ENCODE measurements around the gene WDR59. TPM values are rescaled to one million over a fixed set of nuclear protein-coding genes. Genes with fewer than 3 reads are reported as not detected.
A peak's percentile ranks its signal among the peaks of the same experiment; 100 is the strongest.
"Not testable (repeated sequence)": the region's sequence is repeated elsewhere in the genome, so short reads cannot be mapped to it uniquely, and the experiment has no call there.

WDR59 gene
- total RNA-seq, 2 donors from 2014 or later: 90.2 to 112 TPM

GRCh38 chr16:75002474-75002873, 17.6 kb upstream of the WDR59 start:
- Mint-ChIP-seq H3K27ac (peak overlapping the region; percentile 47), H3K36me3 (ENCODE audit: low read depth) (peaks cover 2% of the 10 kb centered on the region), H3K27me3 (no peaks in the 10 kb centered on the region), H3K4me3 (no peak overlapping the region), H3K4me1 (peaks cover 33% of the 10 kb centered on the region)
- H3K9me3 ChIP-seq (ENCODE audit: control insufficient read depth, low read length, poor library complexity, severe bottlenecking): no peaks in the 10 kb centered on the region
- no peak for ATAC-seq
- no peak for DNase-seq

- H3K36me3 Mint-ChIP-seq (ENCODE audit: low read depth): peaks cover 2% of the 10 kb centered on the region
- ATAC-seq (peak; percentile 10), DNase-seq (no peak)
- no peaks in the 10 kb centered on the region for H3K9me3 ChIP-seq (ENCODE audit: control insufficient read depth, low read length, poor library complexity, severe bottlenecking)
- H3K27me3 Mint-ChIP-seq: no peaks in the 10 kb centered on the region
- H3K4me1 Mint-ChIP-seq: peaks cover 33% of the 10 kb centered on the region
- H3K4me3 Mint-ChIP-seq: peak overlapping the region; percentile 93
- H3K27ac Mint-ChIP-seq: peak overlapping the region; percentile 91
Observed at GRCh38 chr16:75000481-75001081, 15.7 kb upstream of the WDR59 start.

- DNase-seq (peak; percentile 45 to 59 (median 45)), ATAC-seq (peak; percentile 76)
- H3K4me1 Mint-ChIP-seq: peaks cover 33% of the 10 kb centered on the region
- H3K27me3 Mint-ChIP-seq: no peaks in the 10 kb centered on the region
- no peaks in the 10 kb centered on the region for H3K9me3 ChIP-seq (ENCODE audit: control insufficient read depth, low read length, poor library complexity, severe bottlenecking)
- peak overlapping the region; percentile 93 for H3K4me3 Mint-ChIP-seq
- peaks cover 2% of the 10 kb centered on the region for H3K36me3 Mint-ChIP-seq (ENCODE audit: low read depth)
- peak overlapping the region; percentile 91 for H3K27ac Mint-ChIP-seq
Observed at GRCh38 chr16:74999609-75000480, 14.9 kb upstream of the WDR59 start.

GRCh38 chr16:74999219-74999608, 14.3 kb upstream of the WDR59 start:
- no peaks in the 10 kb centered on the region for H3K9me3 ChIP-seq (ENCODE audit: control insufficient read depth, low read length, poor library complexity, severe bottlenecking)
- Mint-ChIP-seq H3K27me3 (no peaks in the 10 kb centered on the region), H3K36me3 (ENCODE audit: low read depth) (peaks cover 2% of the 10 kb centered on the region), H3K27ac (peak overlapping the region; percentile 91), H3K4me3 (peak overlapping the region; percentile 93), H3K4me1 (peaks cover 33% of the 10 kb centered on the region)
- ATAC-seq (peak; percentile 45), DNase-seq (peak; percentile 20 to 47 (median 38))

DNA sequence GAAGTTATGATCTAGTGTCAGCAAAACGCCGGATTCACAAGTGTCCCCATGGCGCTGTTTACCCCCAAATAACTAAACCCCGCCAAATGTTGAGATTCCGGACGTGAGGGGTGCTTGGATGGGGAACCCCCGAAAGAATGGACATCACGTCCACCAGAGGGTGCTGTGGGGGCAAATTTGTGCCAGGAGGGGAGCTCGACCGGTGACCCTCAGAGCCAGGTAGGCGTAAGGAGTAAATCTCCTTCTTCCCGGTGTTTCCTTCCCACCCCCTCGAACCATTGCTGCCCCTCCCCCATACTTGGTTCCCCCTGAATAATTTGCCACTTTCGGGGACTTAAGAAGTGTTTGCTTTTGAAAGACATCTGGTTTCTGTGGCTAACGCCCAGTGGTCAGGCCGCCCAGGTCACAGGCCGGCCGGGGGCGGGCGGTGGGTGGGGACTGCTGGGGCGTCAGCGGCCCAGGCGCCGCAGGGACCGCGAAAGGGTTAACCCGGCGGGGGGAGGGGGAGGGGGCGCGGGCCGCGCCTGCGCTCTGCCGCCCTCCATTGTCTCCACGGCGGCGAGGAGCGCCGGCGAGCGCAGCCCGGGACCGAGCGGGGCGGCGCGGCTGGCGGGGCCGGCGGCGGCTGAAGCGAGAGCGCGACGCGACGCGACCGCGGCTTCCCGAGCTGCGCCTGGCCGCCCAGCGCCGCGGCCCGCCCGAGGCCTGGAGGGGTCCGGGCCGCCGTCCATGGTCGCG, 13.7 kb upstream of the WDR59 start, which contains the start of gene ZNRF1:
Gene ZNRF1 (plus strand): TSS at position 544 of the 738 bp plus-strand sequence. CDS start 648 bp downstream, outside the sequence.
- H3K36me3 Mint-ChIP-seq (ENCODE audit: low read depth): peaks cover 2% of the 10 kb centered on the region
- no peaks in the 10 kb centered on the region for H3K27me3 Mint-ChIP-seq
- peak; percentile 72 to 76 (median 75) for DNase-seq
- H3K9me3 ChIP-seq (ENCODE audit: control insufficient read depth, low read length, poor library complexity, severe bottlenecking): no peaks in the 10 kb centered on the region
- peaks cover 35% of the 10 kb centered on the region for H3K4me1 Mint-ChIP-seq
- ATAC-seq: peak; percentile 81
- H3K4me3 Mint-ChIP-seq: peak within 1 kb of the TSS; percentile 93
- peak within 1 kb of the TSS; percentile 91 for H3K27ac Mint-ChIP-seq

DNA sequence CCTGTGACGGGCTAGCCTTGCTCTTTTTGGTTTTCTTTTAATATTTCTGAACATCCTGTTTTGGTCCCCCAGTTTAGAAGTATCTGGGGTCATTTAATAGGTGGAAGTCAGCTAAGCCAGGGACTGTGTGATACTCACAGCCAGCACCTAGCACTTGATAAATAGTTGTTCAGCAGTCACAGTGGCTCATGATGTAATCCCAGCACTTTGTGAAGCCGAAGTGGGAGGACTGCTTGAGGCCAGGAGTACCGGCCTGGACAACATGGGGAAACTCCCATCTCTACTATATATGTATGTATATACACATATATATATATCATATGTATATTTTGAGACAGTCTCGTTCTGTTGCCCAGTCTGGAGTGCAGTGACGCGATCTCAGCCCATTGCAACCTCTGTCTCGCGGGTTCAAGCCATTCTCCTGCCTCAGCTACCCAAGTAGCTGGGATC, 12.1 kb upstream of the WDR59 start:
- Mint-ChIP-seq H3K27ac (no peak overlapping the region), H3K27me3 (no peaks in the 10 kb centered on the region), H3K4me1 (peaks cover 24% of the 10 kb centered on the region), H3K36me3 (ENCODE audit: low read depth) (no peaks in the 10 kb centered on the region), H3K4me3 (no peak overlapping the region)
- DNase-seq (no peak), ATAC-seq (no peak)
- no peaks in the 10 kb centered on the region for H3K9me3 ChIP-seq (ENCODE audit: control insufficient read depth, low read length, poor library complexity, severe bottlenecking)

- H3K4me3 Mint-ChIP-seq: no peak overlapping the region
- peaks cover 16% of the 10 kb centered on the region for H3K4me1 Mint-ChIP-seq
- no peak for DNase-seq
- no peak overlapping the region for H3K27ac Mint-ChIP-seq
- no peaks in the 10 kb centered on the region for H3K36me3 Mint-ChIP-seq (ENCODE audit: low read depth)
- H3K27me3 Mint-ChIP-seq: no peaks in the 10 kb centered on the region
- H3K9me3 ChIP-seq (ENCODE audit: control insufficient read depth, low read length, poor library complexity, severe bottlenecking): no peaks in the 10 kb centered on the region
- ATAC-seq: no peak
Observed at GRCh38 chr16:74995986-74996385, 11.1 kb upstream of the WDR59 start.

DNA sequence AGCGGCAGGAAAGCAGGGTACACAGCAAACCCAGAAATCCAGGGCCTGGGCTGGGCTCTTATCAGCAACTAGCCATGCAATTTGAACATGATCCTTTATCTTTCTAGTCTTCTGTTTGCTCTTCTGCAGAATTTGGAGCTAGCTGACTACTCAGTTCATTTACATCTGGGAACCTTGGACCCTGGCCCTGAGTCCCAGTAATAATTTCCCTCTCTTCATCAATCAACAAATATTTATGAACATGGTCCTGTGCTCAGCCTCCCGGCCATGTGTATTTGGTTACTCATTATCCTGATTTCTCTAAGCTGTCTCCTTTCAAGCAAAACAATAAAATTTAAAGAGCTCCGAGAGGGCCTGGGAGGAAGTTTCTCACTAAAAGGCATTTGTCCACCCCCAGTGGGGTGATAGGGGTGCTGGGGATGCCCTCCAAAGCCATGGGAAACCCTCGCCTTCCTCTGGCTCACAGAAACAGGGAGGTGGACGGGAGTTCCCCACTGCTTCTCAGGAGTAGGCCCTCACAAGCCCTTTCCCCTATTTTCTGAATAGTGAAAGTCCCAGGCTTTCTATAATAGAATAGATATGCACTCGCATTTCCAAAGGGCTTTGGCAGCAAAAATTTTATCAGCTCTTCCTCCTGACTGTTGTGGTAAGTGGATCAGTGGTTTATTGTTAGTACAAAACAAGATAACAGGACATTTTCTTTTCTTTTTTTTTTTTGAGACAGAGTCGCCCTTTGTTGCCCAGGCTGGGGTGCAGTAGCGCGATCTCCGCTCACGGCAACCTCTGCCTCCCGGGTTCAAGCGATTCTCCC, 6.9 kb upstream of the WDR59 start:
- Mint-ChIP-seq H3K4me1 (peaks cover 2% of the 10 kb centered on the region), H3K27ac (no peak overlapping the region), H3K27me3 (no peaks in the 10 kb centered on the region), H3K4me3 (no peak overlapping the region), H3K36me3 (ENCODE audit: low read depth) (no peaks in the 10 kb centered on the region)
- DNase-seq: no peak
- H3K9me3 ChIP-seq (ENCODE audit: control insufficient read depth, low read length, poor library complexity, severe bottlenecking): no peaks in the 10 kb centered on the region
- no peak for ATAC-seq

DNA sequence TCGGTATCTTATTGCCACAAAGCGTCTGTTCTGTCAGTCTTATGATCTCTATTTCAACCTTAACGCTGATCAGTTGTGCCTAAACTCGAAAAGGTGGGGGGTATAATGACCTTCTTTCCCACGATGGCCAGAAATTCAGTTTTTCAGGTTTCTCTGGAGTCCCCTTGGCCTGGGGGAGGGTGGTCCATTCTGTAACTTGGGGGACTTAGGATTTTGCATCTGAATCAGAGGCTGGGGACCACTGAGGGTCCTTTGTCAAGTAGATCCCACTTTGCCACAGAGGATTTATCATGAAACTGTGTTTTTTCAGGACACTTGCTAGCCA, 6.3 kb upstream of the WDR59 start:
- no peak for DNase-seq
- ATAC-seq: no peak
- no peak overlapping the region for H3K4me3 Mint-ChIP-seq
- H3K9me3 ChIP-seq (ENCODE audit: control insufficient read depth, low read length, poor library complexity, severe bottlenecking): no peaks in the 10 kb centered on the region
- no peak overlapping the region for H3K27ac Mint-ChIP-seq
- H3K36me3 Mint-ChIP-seq (ENCODE audit: low read depth): no peaks in the 10 kb centered on the region
- H3K4me1 Mint-ChIP-seq: peaks cover 2% of the 10 kb centered on the region
- no peaks in the 10 kb centered on the region for H3K27me3 Mint-ChIP-seq

DNA sequence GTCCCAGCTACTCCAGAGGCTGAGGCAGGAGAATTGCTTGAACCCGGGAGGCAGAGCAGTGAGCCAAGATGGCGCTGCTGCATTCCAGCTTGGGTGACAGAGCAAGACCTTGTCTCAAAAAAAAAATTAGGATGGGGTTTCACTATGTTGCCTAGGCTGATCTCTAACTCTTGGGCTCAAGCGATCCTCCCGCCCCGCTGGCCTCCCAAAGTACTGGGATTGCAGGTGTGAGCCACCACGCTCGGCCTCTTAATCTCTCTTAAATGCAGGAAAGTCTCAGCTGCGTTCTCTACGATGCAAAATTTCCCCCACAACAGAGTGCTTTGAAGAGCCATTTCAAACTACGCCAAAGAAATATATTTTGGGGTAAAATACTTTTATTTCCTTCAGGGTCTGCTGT, 5.9 kb upstream of the WDR59 start:
- DNase-seq (no peak), ATAC-seq (no peak)
- Mint-ChIP-seq H3K4me3 (no peak overlapping the region), H3K4me1 (peaks cover 2% of the 10 kb centered on the region), H3K27me3 (no peaks in the 10 kb centered on the region), H3K36me3 (ENCODE audit: low read depth) (no peaks in the 10 kb centered on the region), H3K27ac (no peak overlapping the region)
- no peaks in the 10 kb centered on the region for H3K9me3 ChIP-seq (ENCODE audit: control insufficient read depth, low read length, poor library complexity, severe bottlenecking)

- not testable (repeated sequence) for DNase-seq; H3K4me1 Mint-ChIP-seq; H3K36me3 Mint-ChIP-seq (ENCODE audit: low read depth); H3K9me3 ChIP-seq (ENCODE audit: control insufficient read depth, low read length, poor library complexity, severe bottlenecking); ATAC-seq; H3K27me3 Mint-ChIP-seq; H3K4me3 Mint-ChIP-seq; H3K27ac Mint-ChIP-seq
Observed at GRCh38 chr16:74989864-74990263, 4.9 kb upstream of the WDR59 start.

- Mint-ChIP-seq H3K36me3 (ENCODE audit: low read depth) (no peaks in the 10 kb centered on the region), H3K4me3 (no peak overlapping the region), H3K27ac (no peak overlapping the region), H3K27me3 (no peaks in the 10 kb centered on the region), H3K4me1 (peaks cover 15% of the 10 kb centered on the region)
- ATAC-seq (no peak), DNase-seq (no peak)
- H3K9me3 ChIP-seq (ENCODE audit: control insufficient read depth, low read length, poor library complexity, severe bottlenecking): no peaks in the 10 kb centered on the region
Observed at GRCh38 chr16:74987027-74987681, 2.2 kb upstream of the WDR59 start.
